SH-SY5Y (cell line): ENCODE measurements around the gene PROM2.

Source experiments
- GATA2 ChIP-seq: IDR thresholded peaks from 2 replicates; pipeline ENCODE4 v1.6.1; 2011; ENCODE audit warnings: mild to moderate bottlenecking, low read depth, low read length
- GATA3 ChIP-seq: IDR thresholded peaks from 2 replicates; pipeline ENCODE4 v1.6.1; 2011; ENCODE audit warnings: low read depth, mild to moderate bottlenecking, low read length, moderate library complexity

DNA sequence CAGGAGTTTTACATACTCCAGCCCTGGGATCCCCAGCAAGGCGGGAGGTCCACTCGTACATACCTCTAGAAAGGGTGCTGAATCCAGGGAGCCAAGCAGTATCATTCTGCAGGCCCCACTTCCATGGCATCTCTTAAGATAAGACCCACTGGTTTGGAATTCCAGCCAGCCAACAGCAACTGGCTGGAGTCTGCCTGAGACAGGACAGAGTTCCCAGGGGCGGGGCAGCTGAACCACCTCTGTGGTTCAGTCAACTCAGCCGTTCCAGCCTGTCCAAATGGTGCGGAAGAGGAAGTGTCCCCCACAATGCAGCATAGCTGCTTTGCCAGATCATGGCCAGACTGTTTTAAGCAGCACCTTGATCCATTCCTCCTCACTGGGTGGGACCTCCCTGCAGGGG is 33.7 kb upstream of the PROM2 start:
- no peak for TF ChIP-seq GATA3
- TF ChIP-seq GATA2: no peak
